Right ventricle myocardium superior (tissue), 1 donor: Measurements from ENCODE around the gene PCGF3. TPM values are rescaled to one million over a fixed set of nuclear protein-coding genes. Genes with fewer than 3 reads are reported as not detected.
"Not testable (repeated sequence)": the region's sequence is repeated elsewhere in the genome, so short reads cannot be mapped to it uniquely, and the experiment has no call there.

Experiments used
- ATAC-seq: fragments of 200-7000 bp; cut with Tn5 transposase; one replicate; pipeline ENCODE4 v1.9.1; 2020; ENCODE audit warnings: mild to moderate bottlenecking; ENCODE audit not compliant: poor library complexity
- DNase-seq: peaks from one replicate; pipeline ENCODE4 v3.0.0-alpha.2; 2020
- intact Hi-C: fragments of 100-400 bp; cut with DNase I; formaldehyde crosslinking; loops from one replicate; pipeline ENCODE4 v1.11.2; 2022
- total RNA-seq: library from RNA; stranded (reverse); fragmentation: NEBNext Ultra II Directional; extraction: Animal tissue kit (Norgen Biotek cat#: 25700); gene quantifications from one replicate; pipeline ENCODE4 v1.2.1, GENCODE V29; 2021
- donor health status: DM: no; HTN: yes; CAD: no; lungs with severe emphysema.

Gene PCGF3
- total RNA-seq, 1 donor from 2014 or later: 20.8 TPM

DNA sequence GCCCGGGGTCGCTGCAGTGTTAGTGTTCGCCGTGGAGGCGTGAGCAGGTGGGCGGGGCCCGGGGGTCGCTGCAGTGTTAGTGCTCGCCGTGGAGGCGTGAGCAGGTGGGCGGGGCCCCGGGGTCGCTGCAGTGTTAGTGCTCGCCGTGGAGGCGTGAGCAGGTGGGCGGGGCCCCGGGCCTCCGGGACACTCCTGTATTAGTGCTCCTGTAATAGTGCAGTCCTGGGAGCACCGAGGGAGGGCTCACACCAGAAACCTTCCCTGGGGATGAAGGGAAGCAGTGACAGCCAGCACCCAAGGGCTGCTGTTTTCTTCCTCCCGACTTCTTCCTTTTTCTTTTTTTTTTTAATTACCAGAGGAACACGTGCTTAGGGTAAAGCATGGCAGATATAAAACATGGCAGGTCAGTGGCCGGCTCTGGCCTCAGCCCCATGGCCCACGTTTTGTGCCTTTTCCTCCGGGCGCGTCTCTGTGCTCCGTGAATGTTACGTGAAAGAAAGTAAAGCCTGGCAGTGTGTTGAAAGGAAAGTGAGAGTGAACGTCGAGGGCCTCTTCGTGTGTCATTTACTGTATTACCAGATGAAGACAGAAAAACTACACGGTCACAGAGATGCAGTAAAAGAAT is 42.0 kb downstream of the PCGF3 start:
- intact Hi-C loops: no loop called here
- DNase-seq (peak; percentile 18), ATAC-seq (no peak)

DNA sequence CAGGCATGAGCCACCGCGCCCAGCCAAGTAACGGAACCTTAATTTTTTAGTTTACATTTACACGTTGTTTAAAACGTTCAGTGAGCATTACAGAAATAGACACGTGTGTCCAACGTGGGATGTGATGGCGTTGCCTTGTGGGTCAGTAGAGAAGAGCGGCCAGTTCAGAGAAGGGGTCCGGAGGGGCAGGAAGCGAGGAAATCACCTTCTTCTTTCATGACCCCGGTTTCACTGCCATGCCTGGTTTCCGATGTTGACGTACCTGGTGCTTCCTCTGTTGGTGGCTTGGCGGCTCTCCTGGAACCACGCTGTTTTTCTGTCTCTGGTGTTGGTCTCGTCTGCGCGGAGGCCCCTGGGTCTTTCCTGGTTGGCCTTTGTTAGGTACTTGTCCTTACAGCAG is 42.8 kb downstream of the PCGF3 start:
- peak; percentile 24 for DNase-seq
- intact Hi-C loops: no loop called here

DNA sequence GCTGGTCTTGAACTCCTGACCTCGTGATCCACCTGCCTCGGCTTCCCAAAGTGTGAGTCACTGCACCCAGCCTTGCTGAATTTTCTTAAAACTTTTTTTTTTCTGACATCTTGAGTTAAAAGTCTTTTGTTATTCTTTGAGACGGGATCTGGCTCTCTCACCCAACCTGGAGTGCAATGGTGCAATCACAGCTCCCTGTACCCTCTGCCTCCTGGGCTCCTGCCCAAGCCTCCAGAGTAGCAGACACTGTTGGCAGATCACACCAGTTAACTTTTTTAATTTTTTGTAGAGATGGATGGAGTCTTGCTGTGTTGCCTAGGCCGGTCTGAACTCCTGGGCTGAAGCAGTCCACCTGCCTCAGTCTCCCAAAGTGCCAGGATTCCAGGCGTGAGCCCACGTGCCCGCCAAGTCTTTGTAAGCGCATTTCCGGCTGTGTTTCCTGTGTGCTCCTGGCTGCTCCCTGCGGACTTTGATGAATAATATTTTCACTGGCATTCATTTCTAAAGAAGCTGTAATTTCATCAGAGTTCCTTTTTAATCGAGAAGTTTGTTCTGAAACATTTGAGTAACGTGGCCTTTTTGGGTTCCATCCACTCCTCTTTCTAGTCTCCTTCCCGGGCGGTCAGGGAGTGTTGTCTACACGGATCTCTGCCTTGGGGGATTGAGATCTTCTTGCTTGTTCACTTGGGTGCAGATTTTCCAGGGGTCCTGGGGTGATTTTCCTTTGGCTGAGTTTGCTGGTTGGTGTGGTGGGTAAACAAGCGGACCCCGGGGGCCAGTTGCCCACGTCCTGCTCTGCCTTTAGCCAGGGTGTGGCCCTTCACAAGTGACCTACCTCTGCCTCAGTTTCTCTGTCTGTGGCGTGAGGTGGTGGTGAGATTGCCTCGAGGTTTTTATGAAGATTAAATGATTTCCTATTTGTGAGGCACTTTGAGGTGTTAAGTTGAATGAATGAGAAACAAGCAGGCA is 44.4 kb downstream of the PCGF3 start:
- DNase-seq: peak; percentile 48

More for the DNA sequence above, 42.8 kb downstream of the PCGF3 start:
- no peak for ATAC-seq

DNA sequence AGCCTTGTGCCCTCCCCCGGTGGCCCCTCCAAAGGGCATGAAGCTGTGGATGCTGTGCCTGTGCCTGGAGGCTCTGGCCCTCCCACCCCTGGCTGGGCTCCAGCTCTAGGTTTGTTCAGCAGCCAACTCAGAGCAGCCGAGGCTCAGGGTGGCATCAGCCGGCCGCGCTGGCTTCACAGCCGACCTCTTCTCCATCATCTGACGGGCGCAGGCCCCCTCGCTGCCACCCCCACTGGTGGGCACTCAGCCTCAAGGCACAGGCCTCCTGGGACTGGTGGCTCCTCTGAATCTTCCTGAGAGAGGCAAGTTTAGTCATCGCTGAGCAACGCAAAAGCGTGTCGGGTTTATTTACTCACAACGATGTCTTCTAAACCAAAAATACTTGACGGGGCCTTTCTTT is 46.0 kb downstream of the PCGF3 start:
- ATAC-seq (peak; percentile 28), DNase-seq (peak; percentile 47)
- intact Hi-C loops: no loop called here

More for the DNA sequence above, 44.4 kb downstream of the PCGF3 start:
- intact Hi-C loops: no loop called here
- peak; percentile 68 for ATAC-seq

DNA sequence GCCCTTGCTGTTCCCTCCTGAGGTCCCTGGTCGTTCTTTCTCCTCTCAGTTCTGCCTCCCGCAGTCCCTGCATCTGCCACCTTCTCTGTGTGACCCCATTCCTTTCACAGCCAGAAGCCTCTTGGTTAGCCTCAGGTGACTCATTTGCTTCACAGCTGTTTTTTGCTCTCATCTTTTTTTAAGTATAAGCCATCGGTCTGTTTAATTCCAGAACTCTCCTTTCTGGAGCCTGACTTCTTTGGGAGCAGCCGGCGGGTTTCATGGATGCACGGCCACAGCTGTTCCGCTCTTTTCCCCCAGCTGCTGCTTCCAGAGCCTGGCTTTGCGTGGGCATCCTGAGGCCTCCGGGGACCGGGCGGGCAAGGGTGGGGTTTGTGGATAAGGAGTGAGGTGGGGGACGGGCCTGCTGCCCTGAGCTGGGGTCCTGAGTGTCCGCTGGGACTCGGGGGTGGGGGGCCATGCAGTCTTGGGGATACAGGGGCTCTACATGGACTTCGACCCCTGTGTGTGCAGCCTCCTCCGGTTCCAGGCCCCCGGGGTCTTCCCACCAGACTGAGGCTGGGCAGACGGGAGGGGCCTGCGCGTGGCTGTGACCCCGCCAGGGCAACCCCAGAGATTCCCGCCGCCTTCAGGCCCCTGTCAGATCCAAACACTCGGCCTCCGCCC is 46.7 kb downstream of the PCGF3 start:
- intact Hi-C loops: no loop called here
- DNase-seq (peak; percentile 34), ATAC-seq (no peak)

DNA sequence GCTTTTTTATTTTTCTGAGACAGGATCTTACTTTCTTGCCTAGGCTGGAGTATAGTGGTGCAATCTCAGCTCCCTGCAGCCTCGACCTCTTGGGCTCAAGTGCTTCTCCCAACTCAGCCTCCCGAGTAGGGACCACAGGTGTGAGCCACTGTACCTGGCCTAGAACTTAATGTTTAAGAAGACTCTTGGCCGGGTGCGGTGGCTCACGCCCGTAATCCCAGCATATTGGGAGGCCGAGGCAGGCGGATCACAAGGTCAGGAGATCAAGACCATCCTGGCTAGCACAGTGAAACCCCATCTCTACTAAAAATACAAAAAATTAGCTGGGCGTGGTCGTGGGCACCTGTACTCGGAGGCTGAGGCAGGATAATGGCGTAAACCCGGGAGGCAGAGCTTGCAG is 47.6 kb downstream of the PCGF3 start:
- peak; percentile 18 for DNase-seq
- intact Hi-C loops, ATAC-seq: not testable (repeated sequence)

DNA sequence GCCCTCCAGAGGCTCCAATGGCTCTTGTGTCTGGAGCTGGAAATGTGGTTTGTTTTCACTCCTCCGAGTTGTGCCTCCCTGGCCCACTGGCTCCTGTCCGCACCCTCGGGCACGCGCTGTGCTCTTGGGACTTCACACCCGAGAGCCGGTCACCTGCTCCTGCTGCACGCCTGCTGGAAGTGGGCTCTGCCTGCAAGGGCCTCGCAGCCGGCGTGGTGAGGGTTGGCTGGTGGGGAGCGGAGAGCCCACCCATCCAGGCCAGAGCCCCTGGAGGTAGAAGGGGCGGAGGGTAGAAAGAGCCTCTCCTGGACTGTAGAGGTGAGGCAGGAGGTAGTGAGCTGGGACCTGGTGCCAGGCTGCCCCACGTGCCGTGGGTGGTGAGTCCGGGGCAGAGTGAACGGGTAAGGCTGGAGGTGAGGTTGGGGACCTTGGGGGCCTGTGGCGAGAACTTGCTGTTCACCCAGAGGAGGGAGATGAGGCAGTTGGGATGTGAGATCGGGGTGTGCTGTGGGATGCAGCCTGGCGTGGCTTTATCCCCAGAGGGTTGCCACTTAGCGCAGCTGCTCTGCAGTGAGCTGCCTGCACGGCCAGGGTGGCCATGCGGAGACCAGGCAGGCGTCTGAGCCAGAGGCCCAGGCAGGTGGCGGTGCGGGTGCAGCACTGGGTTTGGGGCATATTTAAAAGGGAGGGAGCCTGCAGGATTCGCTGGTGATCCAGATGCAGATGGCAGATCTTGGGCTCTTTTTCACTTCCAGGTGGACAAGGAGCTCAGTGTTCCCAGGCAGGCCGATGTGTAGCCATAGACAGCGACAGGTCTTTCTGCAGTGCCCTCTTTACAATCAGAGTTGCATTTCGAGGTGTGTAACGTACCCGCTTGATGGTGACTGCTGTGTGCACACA is 48.8 kb downstream of the PCGF3 start:
- intact Hi-C loops: no loop called here
- DNase-seq: peak; percentile 38

DNA sequence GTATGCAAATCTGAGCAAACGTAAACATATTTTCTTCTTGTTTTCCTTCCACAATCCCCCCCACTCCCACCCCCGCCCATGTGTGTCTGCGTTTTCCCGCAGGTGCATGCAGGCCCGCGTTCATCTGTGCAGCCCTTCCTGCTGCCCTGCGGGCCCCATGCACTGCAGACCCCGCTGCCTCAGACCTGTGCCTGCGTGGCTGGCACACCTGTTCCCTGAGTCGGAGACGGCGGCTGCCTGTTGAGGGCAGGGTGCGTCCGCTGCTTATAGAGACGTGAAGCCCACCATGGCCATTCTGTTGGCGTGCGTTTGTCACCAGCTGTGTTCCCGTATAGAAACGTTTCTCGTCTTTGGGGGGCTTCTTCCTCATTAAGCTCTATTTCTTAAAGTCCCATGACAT is 51.5 kb downstream of the PCGF3 start:
- ATAC-seq: no peak
- intact Hi-C loops: no loop called here
- DNase-seq: peak; percentile 33

More for the DNA sequence above, 48.8 kb downstream of the PCGF3 start:
- no peak for ATAC-seq

DNA sequence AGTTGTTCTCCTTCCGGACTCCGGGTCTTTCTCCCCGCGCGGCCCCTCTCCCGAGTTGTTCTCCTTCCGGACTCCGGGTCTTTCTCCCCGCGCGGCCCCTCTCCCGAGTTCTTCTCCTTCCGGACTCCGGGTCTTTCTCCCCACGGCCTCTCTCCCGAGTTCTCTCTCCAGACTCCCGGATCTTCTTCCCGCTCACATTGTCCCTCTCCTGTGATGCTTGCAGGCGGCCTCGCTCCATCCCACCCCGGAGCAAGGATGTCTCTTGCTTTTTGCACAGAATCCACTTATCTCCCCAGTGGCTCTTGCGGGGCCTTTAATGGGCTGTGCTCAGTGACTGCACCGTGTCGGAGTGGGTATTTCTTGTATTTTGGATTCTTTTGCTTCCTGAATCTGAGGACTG is 54.2 kb downstream of the PCGF3 start:
- intact Hi-C loops: not testable (repeated sequence)
- peak; percentile 24 for DNase-seq

DNA sequence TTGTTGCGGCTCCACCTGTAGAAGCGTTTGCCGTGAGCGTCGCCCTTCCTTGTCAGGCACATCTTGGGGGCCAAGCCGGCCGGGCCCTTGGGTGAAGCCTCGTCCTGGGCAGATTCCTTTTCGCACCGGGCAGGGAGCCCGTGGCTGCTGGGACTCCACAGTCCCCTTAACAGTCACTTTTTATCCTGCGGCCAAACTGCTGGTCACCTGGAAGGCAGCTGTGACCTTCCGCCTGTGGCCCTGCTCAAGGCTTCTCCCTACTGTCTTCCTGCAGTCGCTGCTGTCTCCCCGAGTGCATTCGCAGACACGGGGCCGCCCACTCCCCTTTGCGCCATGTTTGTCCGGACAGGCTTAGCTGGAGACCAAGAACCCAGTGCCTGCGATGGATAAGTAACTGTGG is 55.0 kb downstream of the PCGF3 start:
- intact Hi-C loops: no loop called here
- DNase-seq (peak; percentile 35), ATAC-seq (no peak)

More for the DNA sequence above, 54.2 kb downstream of the PCGF3 start:
- ATAC-seq: not testable (repeated sequence)

DNA sequence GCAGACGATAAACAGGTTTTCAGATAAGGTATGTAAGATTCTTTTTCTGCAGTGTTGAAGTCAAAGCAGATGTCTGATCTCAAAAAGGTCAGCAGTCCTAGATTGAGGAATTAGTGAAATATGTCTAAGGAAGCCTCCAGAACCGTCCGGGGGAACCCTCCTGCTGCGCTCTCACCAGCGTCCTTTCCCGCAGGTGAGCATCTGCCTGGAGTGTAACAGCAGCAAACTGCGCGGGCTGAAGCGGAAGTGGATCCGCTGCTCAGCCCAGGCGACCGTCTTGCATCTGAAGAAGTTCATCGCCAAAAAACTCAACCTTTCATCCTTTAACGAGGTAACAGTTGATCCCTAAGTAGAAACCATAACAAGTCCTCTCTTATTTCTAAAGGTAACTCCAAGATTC is 55.5 kb downstream of the PCGF3 start:
- intact Hi-C loops: no loop called here
- ATAC-seq (no peak), DNase-seq (peak; percentile 6)

DNA sequence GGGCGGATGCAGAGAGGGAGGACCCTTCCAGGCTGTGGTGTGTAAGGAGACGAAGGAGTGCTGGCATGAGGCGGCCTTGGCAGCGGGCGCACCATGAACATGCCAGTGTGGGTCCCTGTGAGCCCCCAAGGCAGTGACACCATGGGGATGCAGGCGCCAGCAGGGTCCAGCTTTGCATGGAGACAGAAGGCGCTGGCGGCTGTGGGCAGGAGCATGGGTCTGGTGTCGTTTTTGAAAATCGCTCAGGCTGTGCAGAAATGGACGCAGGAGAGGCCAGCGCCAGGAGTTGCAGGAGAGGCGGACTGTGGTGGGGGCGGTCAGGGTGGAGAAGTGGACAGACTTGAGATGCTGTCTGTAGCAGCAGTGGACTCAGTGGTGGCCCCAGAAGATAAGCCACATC is 56.1 kb downstream of the PCGF3 start:
- DNase-seq (peak; percentile 39), ATAC-seq (no peak)
- intact Hi-C loops: no loop called here

DNA sequence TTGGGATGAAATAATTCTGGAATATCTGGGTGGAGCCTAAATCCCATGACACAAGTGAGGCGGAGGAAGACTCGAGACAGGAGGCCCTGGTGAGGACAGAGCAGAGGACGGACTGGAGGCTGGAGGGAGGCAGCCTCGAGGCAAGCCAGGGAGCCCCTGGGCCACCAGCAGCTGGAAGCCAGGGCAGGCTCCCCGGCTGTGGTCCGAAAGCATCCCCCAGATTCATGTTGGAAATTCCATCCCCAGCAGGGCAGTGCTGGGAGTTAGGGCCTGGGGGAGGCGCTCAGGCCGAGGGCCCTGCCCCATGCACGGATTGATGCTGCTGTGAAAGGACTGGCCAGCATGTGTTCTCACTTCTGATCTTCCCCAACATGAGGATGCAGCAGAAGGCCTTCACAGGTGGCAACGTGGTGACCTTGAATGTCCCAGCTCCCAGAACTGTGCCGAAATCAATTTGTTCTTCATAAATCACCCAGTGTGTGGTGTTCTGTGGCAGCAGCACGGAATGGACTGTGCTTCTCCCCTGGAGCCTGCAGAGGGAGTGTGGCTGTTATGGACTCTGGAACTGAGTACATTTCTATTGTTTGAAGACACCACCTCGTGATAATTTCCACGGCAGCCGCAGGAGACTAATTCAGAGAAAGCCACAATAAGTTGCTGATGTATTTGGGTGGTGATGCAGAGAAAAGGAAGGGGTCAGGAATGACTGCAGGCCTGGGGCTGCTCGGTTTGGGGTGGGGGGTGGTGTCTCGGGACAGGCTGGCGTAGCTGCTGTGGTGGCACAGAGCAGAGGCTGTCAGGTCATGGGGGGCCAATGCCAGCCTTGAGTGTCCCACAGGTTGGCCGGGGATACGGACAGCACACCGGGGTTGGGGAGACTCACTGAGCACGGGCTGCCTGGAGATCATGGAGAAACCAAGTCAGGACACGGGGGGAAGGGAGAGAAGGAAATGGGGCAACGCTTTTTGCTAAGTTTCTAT is 56.9 kb downstream of the PCGF3 start:
- DNase-seq: no peak
- intact Hi-C loops: no loop called here
- ATAC-seq: no peak

DNA sequence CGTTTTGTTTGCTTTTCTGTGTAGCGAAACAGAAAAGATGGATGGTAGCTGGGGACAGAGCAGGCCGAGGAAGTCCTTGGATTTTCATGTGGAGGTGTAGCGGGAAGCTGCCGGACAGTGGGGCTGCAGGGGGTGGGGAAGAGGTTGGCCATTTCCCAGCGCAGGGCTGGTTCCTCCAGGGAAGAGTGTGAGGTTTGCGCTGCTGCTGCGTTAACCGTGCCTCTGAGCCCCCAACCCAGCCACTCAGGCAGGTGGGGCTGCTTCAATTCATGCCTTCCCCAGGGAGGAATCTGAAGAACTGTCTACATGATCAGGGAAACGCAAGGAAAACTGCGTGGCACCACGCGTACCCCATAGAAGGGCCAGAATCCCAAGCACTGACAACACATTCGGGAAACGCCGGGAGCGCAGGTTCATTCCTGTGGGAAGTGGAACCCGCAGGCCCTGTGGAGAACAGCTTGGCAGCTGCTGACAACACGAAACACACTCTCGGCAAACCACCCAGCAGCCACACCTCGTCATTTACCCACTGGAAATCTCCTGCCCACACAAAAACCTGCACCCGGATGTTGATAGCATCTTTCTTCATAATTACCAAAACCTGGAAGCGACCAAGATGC is 57.7 kb downstream of the PCGF3 start:
- DNase-seq: peak; percentile 17
- intact Hi-C loops: no loop called here
- ATAC-seq: no peak

DNA sequence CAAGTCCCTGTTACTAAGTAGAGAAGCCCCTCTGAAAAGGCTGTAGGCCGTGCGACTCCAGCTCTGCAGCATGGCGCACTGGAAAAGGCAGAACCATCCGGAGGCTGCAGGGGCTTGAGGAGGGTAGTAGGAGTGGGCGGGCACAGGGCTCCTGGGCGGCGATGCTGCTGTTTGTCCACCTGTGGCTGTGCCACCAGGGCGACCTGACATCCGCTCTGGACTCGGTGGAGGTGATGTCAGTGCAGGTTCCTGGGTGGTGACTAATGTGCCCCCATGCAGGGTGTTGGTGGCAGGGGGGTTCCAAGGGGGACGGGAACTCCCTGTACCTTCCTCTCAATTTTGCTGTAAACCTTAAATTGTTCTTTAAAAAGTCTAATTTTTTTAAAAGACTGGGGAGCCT is 58.3 kb downstream of the PCGF3 start:
- peak; percentile 16 for ATAC-seq

DNA sequence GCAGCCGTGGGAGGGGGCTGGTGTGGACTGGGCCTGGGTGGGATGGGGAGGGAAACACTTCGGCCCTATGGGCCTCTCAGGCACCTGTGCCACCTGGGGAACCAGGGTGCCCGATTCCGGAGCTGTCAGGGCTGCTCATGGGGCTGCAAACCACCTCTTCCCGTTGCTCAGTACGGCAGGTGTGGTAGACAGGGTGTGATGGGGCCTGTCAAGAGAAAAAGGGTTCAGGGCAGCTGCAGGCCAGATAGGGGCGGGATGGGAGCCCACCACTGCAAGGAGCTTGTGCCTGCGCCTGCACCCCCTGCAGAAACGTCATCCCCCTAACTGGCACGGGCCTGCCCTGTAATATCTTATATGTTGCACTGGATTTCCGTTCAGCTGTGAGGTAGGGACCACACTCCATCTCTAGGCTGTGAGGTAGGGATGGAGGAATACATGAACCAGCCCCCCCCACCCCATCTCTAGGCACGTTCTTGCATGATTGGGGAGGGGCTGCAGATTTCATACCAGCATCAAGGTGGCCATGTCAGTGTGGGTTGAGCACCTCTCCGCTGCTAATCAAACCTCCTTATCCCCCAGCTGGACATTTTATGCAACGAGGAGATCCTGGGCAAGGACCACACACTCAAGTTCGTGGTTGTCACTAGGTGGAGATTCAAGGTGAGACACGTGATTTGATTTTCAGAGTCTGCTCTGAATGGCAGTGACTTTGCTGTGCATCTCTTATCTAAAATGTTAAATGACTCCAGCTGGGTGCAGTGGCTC is 59.0 kb downstream of the PCGF3 start:
- intact Hi-C loops: no loop called here
- ATAC-seq (peak; percentile 14), DNase-seq (peak; percentile 26)

More for the DNA sequence above, 58.3 kb downstream of the PCGF3 start:
- DNase-seq: peak; percentile 40
- intact Hi-C loops: no loop called here
